Inferior parietal cortex (tissue), 1 donor: ENCODE measurements around the gene PTH2.
"Not testable (repeated sequence)": the region's sequence is repeated elsewhere in the genome, so short reads cannot be mapped to it uniquely, and the experiment has no call there.

Source experiments
- DNase-seq: peaks from one replicate; pipeline ENCODE4 v3.0.0-alpha.2; 2016; ENCODE audit errors: extremely low spot score

Gene PTH2

GRCh38 chr19:49423071-49423984, at the start of gene PTH2:
TSS of gene PTH2 (minus strand) at chr19:49423441. CDS start at chr19:49423339, 102 bp downstream.
- DNase-seq: no peak

- DNase-seq: no peak
Observed at GRCh38 chr19:49472936-49473335, 49.7 kb upstream of the PTH2 start.

- no peak for DNase-seq
Observed at GRCh38 chr19:49470615-49470978, 47.4 kb upstream of the PTH2 start.

- DNase-seq: no peak
Observed at GRCh38 chr19:49469828-49470614, 46.8 kb upstream of the PTH2 start.

GRCh38 chr19:49468746-49469447, 45.7 kb upstream of the PTH2 start:
- DNase-seq: peak; percentile 36

- no peak for DNase-seq
Observed at GRCh38 chr19:49468199-49468598, 45.0 kb upstream of the PTH2 start.

GRCh38 chr19:49465371-49465770, 42.1 kb upstream of the PTH2 start:
- DNase-seq: no peak

- no peak for DNase-seq
Observed at GRCh38 chr19:49463960-49464740, 40.9 kb upstream of the PTH2 start.

- DNase-seq: no peak
Observed at GRCh38 chr19:49462492-49462891, 39.3 kb upstream of the PTH2 start.

GRCh38 chr19:49461656-49462055, 38.4 kb upstream of the PTH2 start:
- DNase-seq: no peak

- not testable (repeated sequence) for DNase-seq
Observed at GRCh38 chr19:49461130-49461529, 37.9 kb upstream of the PTH2 start.

GRCh38 chr19:49459388-49459787, 36.1 kb upstream of the PTH2 start:
- no peak for DNase-seq

GRCh38 chr19:49458567-49458903, 35.3 kb upstream of the PTH2 start:
- DNase-seq: no peak

- DNase-seq: no peak
Observed at GRCh38 chr19:49456326-49456725, 33.1 kb upstream of the PTH2 start.

- DNase-seq: no peak
Observed at GRCh38 chr19:49455773-49456172, 32.5 kb upstream of the PTH2 start.

- no peak for DNase-seq
Observed at GRCh38 chr19:49453757-49454240, 30.6 kb upstream of the PTH2 start.

GRCh38 chr19:49453013-49453756, 29.9 kb upstream of the PTH2 start, which contains the start of gene ALDH16A1:
TSS of gene ALDH16A1 (plus strand) at chr19:49453225. CDS start at chr19:49453332, 107 bp downstream.
- DNase-seq: peak; percentile 98

GRCh38 chr19:49451430-49452181, 28.4 kb upstream of the PTH2 start, which contains the start of gene PIH1D1:
TSS of gene PIH1D1 (minus strand) at chr19:49451814. CDS start at chr19:49451574, 240 bp downstream.
- DNase-seq: peak; percentile 99

- DNase-seq: no peak
Observed at GRCh38 chr19:49450405-49450804, 27.2 kb upstream of the PTH2 start.

- no peak for DNase-seq
Observed at GRCh38 chr19:49448432-49448786, 25.2 kb upstream of the PTH2 start.
